Measurements from ENCODE around the gene SNX18. TPM values are rescaled to one million over a fixed set of nuclear protein-coding genes. Genes with fewer than 3 reads are reported as not detected.
"Not testable (repeated sequence)": the region's sequence is repeated elsewhere in the genome, so short reads cannot be mapped to it uniquely, and the experiment has no call there.

SNX18 gene
- polyA plus RNA-seq, 1 of the 3 experiments (the other 2 are of a cell fraction) = 4.6 TPM

- 94% methylated on average over 4 of the region's 4 CpGs for WGBS (ENCODE audit: low lambda C conversion rate)
- Histone ChIP-seq H3K9me3 (no peaks in the 10 kb centered on the region), H3F3A (replicated peaks; ENCODE audit: insufficient read depth) (no peaks in the 10 kb centered on the region), H3K4me1 (ENCODE audit: control insufficient read depth in 1 of 2, insufficient read depth in 2 of 2, low read depth in 1 of 2, low read length in 1 of 2) (peaks cover 0 to 13% of the 10 kb centered on the region in 2 experiments; a peak in 2 of 4 replicates), H3K9me2 (no peaks in the 10 kb centered on the region), H3K27me3 (ENCODE audit: insufficient read depth) (no peaks in the 10 kb centered on the region), H3K79me2 (ENCODE audit: insufficient read depth) (peaks cover 5% of the 10 kb centered on the region; the same call in 1 of the 2 replicates), H4K20me1 (ENCODE audit: insufficient read depth) (no peaks in the 10 kb centered on the region), H3K27ac (ENCODE audit: low read depth in 2 of 2, low read length in 1 of 2) (no peak overlapping the region), H3K4me2 (no peak overlapping the region), H3K36me3 (replicated peaks in 1 of 2; ENCODE audit: control insufficient read depth in 1 of 2, insufficient read depth in 2 of 2, low read length in 1 of 2) (no peaks in the 10 kb centered on the region), H2AFZ (ENCODE audit: low read depth) (no peak overlapping the region), H3K4me3 (ENCODE audit: low read depth in 2 of 2, low read length in 1 of 2) (no peak overlapping the region), H3K9ac (no peak overlapping the region)
- no peak for DNase-seq
- ChIA-PET CTCF (interaction anchor here (0.9 to 1.3 kb wide), 2 partner anchors 18 to 316 kb away, joined by 3 read pairs; partner anchors contain the start of gene SNX18), POLR2A (no interaction called here)
- no peak for TF ChIP-seq SIN3A (IDR thresholded peaks at IDR 0.05; ENCODE audit: borderline replicate concordance, low read depth, low read length)
- no peak for TF ChIP-seq TCF12 (IDR thresholded peaks at IDR 0.05)
- TF ChIP-seq MXI1 (IDR thresholded peaks at IDR 0.05; ENCODE audit: low read depth, low read length) = no peak
- no peak for TF ChIP-seq CHD2 (IDR thresholded peaks at IDR 0.05; ENCODE audit: low read length, partially characterized antibody)
- no peak for TF ChIP-seq POLR2AphosphoS5 (IDR thresholded peaks at IDR 0.05; ENCODE audit: low read depth, low read length)
- TF ChIP-seq JUND (IDR thresholded peaks at IDR 0.05) = no peak
- no peak for TF ChIP-seq EP300 (IDR thresholded peaks at IDR 0.05; ENCODE audit: borderline replicate concordance in 1 of 2, low read depth in 1 of 2, low read length in 1 of 2)
- TF ChIP-seq FOXM1 (IDR thresholded peaks at IDR 0.05; ENCODE audit: low read depth) = no peak
- no peak for TF ChIP-seq TEAD4 (IDR thresholded peaks at IDR 0.05; ENCODE audit: borderline replicate concordance, insufficient read depth)
- TF ChIP-seq FOXJ3 (CRISPR knock-in tag; IDR thresholded peaks at IDR 0.05) = no peak
- no peak for TF ChIP-seq MAX (IDR thresholded peaks at IDR 0.05; ENCODE audit: low read depth)
- no peak for TF ChIP-seq ELF1 (IDR thresholded peaks at IDR 0.05)
These were observed 17.7 kb downstream of the SNX18 start for GRCh38 chr5:54535149-54535844.

- H4K20me1 ChIP-seq (ENCODE audit: insufficient read depth); H3K9me3 ChIP-seq; H3K79me2 ChIP-seq (ENCODE audit: insufficient read depth); H3K27ac ChIP-seq (ENCODE audit: low read depth in 2 of 2, low read length in 1 of 2); H3K9me2 ChIP-seq; DNase-seq; CTCF ChIA-PET; H3K9ac ChIP-seq; H3K4me3 ChIP-seq (ENCODE audit: low read depth in 2 of 2, low read length in 1 of 2); H3K36me3 ChIP-seq (replicated peaks in 1 of 2; ENCODE audit: control insufficient read depth in 1 of 2, insufficient read depth in 2 of 2, low read length in 1 of 2); POLR2A ChIA-PET; H3K27me3 ChIP-seq (ENCODE audit: insufficient read depth); H3K4me2 ChIP-seq; H3F3A ChIP-seq (replicated peaks; ENCODE audit: insufficient read depth); H2AFZ ChIP-seq (ENCODE audit: low read depth): not testable (repeated sequence)
- H3K4me1 ChIP-seq (ENCODE audit: control insufficient read depth in 1 of 2, insufficient read depth in 2 of 2, low read depth in 1 of 2, low read length in 1 of 2) = peaks cover 0 to 13% of the 10 kb centered on the region in 2 experiments; a peak in 1 of 4 replicates
- 99% methylated on average over 6 of the region's 6 CpGs for WGBS (ENCODE audit: low lambda C conversion rate)
These were observed 18.8 kb downstream of the SNX18 start for GRCh38 chr5:54536375-54536774.

GRCh38 chr5:54536861-54537260 lies 19.3 kb downstream of the SNX18 start:
- H3K4me1 ChIP-seq (ENCODE audit: control insufficient read depth in 1 of 2, insufficient read depth in 2 of 2, low read depth in 1 of 2, low read length in 1 of 2) = peaks cover 0 to 10% of the 10 kb centered on the region in 2 experiments; a peak in 1 of 4 replicates
- H3K9me3 ChIP-seq; H3F3A ChIP-seq (replicated peaks; ENCODE audit: insufficient read depth); H3K4me2 ChIP-seq; H4K20me1 ChIP-seq (ENCODE audit: insufficient read depth); POLR2A ChIA-PET; H3K4me3 ChIP-seq (ENCODE audit: low read depth in 2 of 2, low read length in 1 of 2); H3K27me3 ChIP-seq (ENCODE audit: insufficient read depth); H2AFZ ChIP-seq (ENCODE audit: low read depth); H3K27ac ChIP-seq (ENCODE audit: low read depth in 2 of 2, low read length in 1 of 2); H3K36me3 ChIP-seq (replicated peaks in 1 of 2; ENCODE audit: control insufficient read depth in 1 of 2, insufficient read depth in 2 of 2, low read length in 1 of 2); H3K9me2 ChIP-seq; H3K79me2 ChIP-seq (ENCODE audit: insufficient read depth); H3K9ac ChIP-seq; DNase-seq: not testable (repeated sequence)
- 81% methylated on average over 4 of the region's 4 CpGs for WGBS (ENCODE audit: low lambda C conversion rate)
- CTCF ChIA-PET = interaction anchor here (0.7 kb wide), 1 partner anchor 20 kb away, joined by 3 read pairs; the partner anchor contains the start of gene SNX18
